Small intestine (tissue), 7 donors: Measurements from ENCODE around the gene GALNT4. TPM values are rescaled to one million over a fixed set of nuclear protein-coding genes. Genes with fewer than 3 reads are reported as not detected.
A peak's percentile ranks its signal among the peaks of the same experiment; 100 is the strongest.

Experiments
- DNase-seq, 2 donors: peaks; one replicate each; pipeline versions ENCODE4 v3.0.0 to v3.0.0-alpha.2; 2013
- FAIRE-seq: peaks from 2 replicates; lab custom pipeline; 2012; peaks lifted over from hg19 to GRCh38; lab: Jason Lieb, UNC
- H3K27ac ChIP-seq, 3 donors: one replicate each; pipeline ENCODE4 v1.5.1; 2013; ENCODE audit warnings: low read length in 2 of 3, mild to moderate bottlenecking in 2 of 3, control low read depth in 1 of 3, inconsistent platforms in 1 of 3, low read depth in 1 of 3, moderate library complexity in 1 of 3
- H3K27me3 ChIP-seq, 3 donors: one replicate each; pipeline ENCODE4 v1.6.1; 2013; ENCODE audit warnings: low read length in 3 of 3, inconsistent platforms in 1 of 3; ENCODE audit not compliant: control insufficient read depth in 3 of 3, insufficient read depth in 3 of 3
- H3K36me3 ChIP-seq, 3 donors: one replicate each; pipeline ENCODE4 v1.6.1; 2013; ENCODE audit warnings: low read length in 3 of 3, inconsistent platforms in 1 of 3, low read depth in 1 of 3, mild to moderate bottlenecking in 1 of 3, moderate library complexity in 1 of 3; ENCODE audit not compliant: control insufficient read depth in 3 of 3, insufficient read depth in 2 of 3
- H3K4me1 ChIP-seq, 3 donors: one replicate each; pipeline ENCODE4 v1.6.1; 2013; ENCODE audit warnings: low read length in 2 of 3, inconsistent platforms in 1 of 3, low read depth in 1 of 3, mild to moderate bottlenecking in 1 of 3, moderate library complexity in 1 of 3; ENCODE audit not compliant: control insufficient read depth in 3 of 3, insufficient read depth in 2 of 3
- H3K4me3 ChIP-seq, 3 donors: one replicate each; pipeline ENCODE4 v1.5.1; 2013; ENCODE audit warnings: low read length in 3 of 3, control low read depth in 1 of 3, inconsistent platforms in 1 of 3, low read depth in 1 of 3, mild to moderate bottlenecking in 1 of 3, moderate library complexity in 1 of 3
- H3K9me3 ChIP-seq, 2 donors: one replicate each; pipeline ENCODE4 v1.6.1; 2013; ENCODE audit warnings: low read depth in 1 of 2, low read length in 1 of 2; ENCODE audit not compliant: control insufficient read depth in 2 of 2, insufficient read depth in 1 of 2
- WGBS, 3 donors: extraction: QIAGEN DNeasy Blood & Tissue Kit; methylation state at CpG; one replicate each; pipeline ENCODE4 v1.1.7; 2013; 5-methylcytosine and 5-hydroxymethylcytosine counted together
- polyA plus RNA-seq, 4 donors: library from polyadenylated mRNA; stranded (reverse) in 3 of 4; unstranded in 1 of 4; fragments of 200-250 nt in 3 of 4; fragments of 120-200 nt in 1 of 4; gene quantifications; one replicate each; pipeline versions ENCODE4 v1.2.1 to v1.2.3, GENCODE V29; 2013
- donor health status: healthy with polysubstance abuse.
- donor health status: control.
- donor health status: control.
- donor health status: Bipolar disorder and iron deficiency.
- donor health status: healthy.

The GALNT4 gene
- polyA plus RNA-seq, 4 donors = 3.2 to 46.6 (median 10.9) TPM

DNA sequence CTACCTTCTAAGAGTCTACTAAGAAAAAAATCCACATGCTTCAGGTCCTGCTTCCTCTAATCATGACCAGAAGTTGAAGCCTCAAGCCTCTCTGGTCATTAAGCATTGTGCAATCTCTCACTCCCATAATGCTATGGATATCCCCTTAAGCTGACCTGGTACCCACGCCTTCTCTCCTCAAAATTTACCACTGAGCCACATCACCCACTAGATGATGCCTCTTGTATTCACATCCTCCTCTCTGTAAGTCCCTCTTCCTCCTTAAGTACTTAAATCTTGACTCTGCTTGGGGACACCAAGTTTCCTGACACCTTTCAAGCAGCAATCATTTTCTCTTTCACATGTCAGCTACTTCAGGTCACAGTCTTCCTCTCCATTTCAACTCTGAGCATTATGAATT lies 9.8 kb downstream of the GALNT4 start:
- no peak for FAIRE-seq
- WGBS, 3 donors = 69 to 86% (median 80%) methylated on average over 1 of the region's 1 CpG
- Histone ChIP-seq H3K4me3 (no peak overlapping the region), H3K4me1 (peaks cover 2 to 5% (median 4%) of the 10 kb centered on the region in 3 donors), H3K9me3 (no peaks in the 10 kb centered on the region), H3K27ac (no peak overlapping the region), H3K36me3 (peaks cover 0 to 3% (median 2%) of the 10 kb centered on the region in 3 donors), H3K27me3 (no peaks in the 10 kb centered on the region)
- no peak for DNase-seq

DNA sequence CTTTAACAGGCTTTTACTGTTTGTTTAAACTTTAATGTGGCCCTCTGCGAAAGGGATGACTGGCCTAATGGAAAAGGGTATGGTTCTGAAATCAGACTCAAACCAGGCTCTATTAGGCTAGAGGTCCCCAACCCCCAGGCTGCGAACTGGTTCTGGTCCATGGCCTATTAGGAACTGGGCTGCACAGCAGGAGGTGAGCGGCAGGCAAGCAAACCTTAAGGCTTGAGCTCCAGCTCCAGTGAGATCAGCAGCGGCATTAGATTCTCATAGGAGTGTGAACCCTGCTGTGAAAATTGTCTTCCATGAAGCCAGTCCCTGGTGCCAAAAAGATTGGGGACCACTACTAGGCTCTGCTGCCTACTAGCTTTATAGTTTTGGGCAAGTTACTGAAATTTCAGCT lies 11.1 kb downstream of the GALNT4 start:
- Histone ChIP-seq H3K9me3 (no peaks in the 10 kb centered on the region), H3K36me3 (peaks cover 0 to 3% (median 0%) of the 10 kb centered on the region in 3 donors), H3K4me3 (no peak overlapping the region), H3K4me1 (peaks cover 2 to 5% (median 4%) of the 10 kb centered on the region in 3 donors), H3K27me3 (no peaks in the 10 kb centered on the region), H3K27ac (no peak overlapping the region)
- DNase-seq = no peak
- FAIRE-seq = no peak
- 93 to 98% (median 97%) methylated on average over 4 of the region's 4 CpGs for WGBS, 3 donors

DNA sequence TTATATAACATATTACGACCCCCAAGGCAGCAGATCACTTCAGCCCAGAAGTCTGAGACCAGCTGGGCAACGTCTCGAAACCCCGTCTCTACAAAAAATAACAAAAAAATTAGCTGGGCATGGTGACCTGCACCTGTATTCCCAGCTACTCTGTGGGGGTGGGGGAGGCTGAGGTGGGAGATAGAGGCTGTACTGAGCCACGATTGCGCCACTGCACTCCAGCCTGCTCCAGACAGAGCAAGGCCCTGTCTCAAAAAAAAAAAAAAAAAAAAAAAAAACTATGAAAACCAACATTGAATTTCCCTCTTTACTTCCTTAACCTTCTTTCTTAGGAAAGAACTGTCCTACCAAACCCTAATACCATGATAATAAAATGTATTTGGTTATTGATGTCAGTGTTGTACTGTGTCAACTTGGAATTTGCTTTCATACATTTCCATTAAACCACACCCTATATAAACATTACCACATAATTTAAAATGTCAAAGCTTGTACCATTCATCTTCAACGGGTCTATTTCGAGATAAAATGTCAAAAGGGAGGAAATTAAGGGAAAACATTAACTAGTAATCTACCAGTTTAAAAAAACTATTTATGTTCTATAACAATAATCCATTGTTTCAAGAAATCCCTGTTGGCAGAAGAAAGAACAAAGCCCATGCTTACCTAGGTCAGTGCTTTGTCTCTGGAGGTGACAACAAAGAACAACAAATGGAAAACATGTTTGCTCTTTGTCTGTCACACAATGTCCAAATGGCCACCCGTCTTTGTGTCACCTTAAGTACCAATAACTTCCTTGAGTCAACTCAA lies 17.4 kb downstream of the GALNT4 start:
- H3K27ac ChIP-seq = peak overlapping the region; percentile 41 to 82 (median 67)
- H3K27me3 ChIP-seq = no peaks in the 10 kb centered on the region
- H3K4me1 ChIP-seq = peaks cover 3 to 20% (median 5%) of the 10 kb centered on the region in 3 donors
- H3K36me3 ChIP-seq = no peaks in the 10 kb centered on the region
- FAIRE-seq (peak; percentile 95), DNase-seq (peak; percentile 73 to 74)
- no peaks in the 10 kb centered on the region for H3K9me3 ChIP-seq
- H3K4me3 ChIP-seq = no peak overlapping the region
- 18 to 55% (median 43%) methylated on average over 9 of the region's 9 CpGs for WGBS, 3 donors

DNA sequence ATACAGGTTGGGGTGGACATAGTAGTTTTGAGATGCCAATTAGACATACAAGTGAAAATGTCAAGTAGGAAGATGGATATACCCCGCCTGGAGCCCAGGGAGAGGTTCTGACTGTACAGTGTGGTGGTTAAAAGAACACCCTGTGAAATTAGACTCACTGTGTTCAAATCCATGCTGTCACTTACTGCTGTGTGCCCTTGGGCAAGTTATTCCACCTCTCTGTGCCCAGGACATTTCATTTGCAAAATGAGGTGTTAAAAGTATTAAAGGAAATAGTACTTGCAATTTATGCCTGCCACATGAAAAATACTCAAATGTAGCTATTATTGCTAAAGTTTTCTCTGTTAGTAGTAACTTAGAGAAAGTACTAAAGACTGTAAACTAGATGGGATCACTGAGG lies 18.5 kb downstream of the GALNT4 start:
- Histone ChIP-seq H3K27me3 (no peaks in the 10 kb centered on the region), H3K4me3 (no peak overlapping the region), H3K9me3 (no peaks in the 10 kb centered on the region), H3K27ac (peak overlapping the region in 2 of 3 donors; percentile 67 to 82), H3K36me3 (no peaks in the 10 kb centered on the region), H3K4me1 (peaks cover 0 to 20% (median 5%) of the 10 kb centered on the region in 3 donors)
- FAIRE-seq = no peak
- no peak for DNase-seq
- WGBS, 3 donors = 6 to 69% (median 55%) methylated on average over 1 of the region's 1 CpG

GRCh38 chr12:89504560-89505346 lies 19.8 kb downstream of the GALNT4 start:
- Histone ChIP-seq H3K4me1 (peaks cover 0 to 20% (median 5%) of the 10 kb centered on the region in 3 donors), H3K36me3 (no peaks in the 10 kb centered on the region), H3K9me3 (no peaks in the 10 kb centered on the region), H3K27me3 (no peaks in the 10 kb centered on the region), H3K4me3 (no peak overlapping the region), H3K27ac (no peak overlapping the region)
- 71 to 76% (median 76%) methylated on average over 6 of the region's 6 CpGs for WGBS, 3 donors
- no peak for FAIRE-seq
- DNase-seq = no peak

GRCh38 chr12:89501793-89502192 lies 22.8 kb downstream of the GALNT4 start:
- peaks cover 0 to 32% (median 3%) of the 10 kb centered on the region in 3 donors for H3K4me1 ChIP-seq
- no peak overlapping the region for H3K27ac ChIP-seq
- no peaks in the 10 kb centered on the region for H3K27me3 ChIP-seq
- no peak overlapping the region for H3K4me3 ChIP-seq
- no peaks in the 10 kb centered on the region for H3K36me3 ChIP-seq
- H3K9me3 ChIP-seq = no peaks in the 10 kb centered on the region
- FAIRE-seq = no peak
- no peak for DNase-seq

GRCh38 chr12:89499857-89500256 lies 24.7 kb downstream of the GALNT4 start:
- no peak for FAIRE-seq
- 97 to 98% (median 98%) methylated on average over 19 of the region's 19 CpGs for WGBS, 3 donors

DNA sequence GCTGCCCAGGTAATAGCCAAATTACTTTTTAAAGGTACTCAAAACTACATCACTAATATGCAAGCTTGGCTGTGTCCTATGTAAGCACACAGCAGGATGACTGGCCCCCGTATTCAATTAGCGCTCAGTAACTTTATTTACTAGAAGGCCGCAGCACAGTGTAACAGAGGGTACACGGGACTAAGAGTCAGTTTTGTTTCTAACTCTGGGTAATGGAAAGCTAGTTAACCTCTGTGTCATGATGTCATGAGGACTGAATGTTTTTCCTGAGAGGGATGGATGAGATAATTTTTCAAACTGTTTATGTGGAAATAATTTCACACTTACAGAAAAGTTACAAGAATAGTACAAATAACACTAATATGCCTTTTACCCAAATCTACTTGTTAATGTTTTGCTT lies 27.1 kb downstream of the GALNT4 start:
- peaks cover 0 to 33% (median 5%) of the 10 kb centered on the region in 3 donors for H3K4me1 ChIP-seq
- no peaks in the 10 kb centered on the region for H3K9me3 ChIP-seq
- FAIRE-seq (no peak), DNase-seq (no peak)
- H3K27ac ChIP-seq = peak overlapping the region in 2 of 3 donors; percentile 75 to 80
- 17 to 69% (median 49%) methylated on average over 4 of the region's 4 CpGs for WGBS, 3 donors
- H3K27me3 ChIP-seq = no peaks in the 10 kb centered on the region
- H3K36me3 ChIP-seq = peaks cover 0 to 3% (median 2%) of the 10 kb centered on the region in 3 donors
- H3K4me3 ChIP-seq = no peak overlapping the region

More at GRCh38 chr12:89499857-89500256, 24.7 kb downstream of the GALNT4 start:
- Histone ChIP-seq H3K36me3 (peaks cover 0 to 2% (median under 1%) of the 10 kb centered on the region in 3 donors), H3K27ac (no peak overlapping the region), H3K27me3 (no peaks in the 10 kb centered on the region), H3K4me3 (no peak overlapping the region), H3K9me3 (no peaks in the 10 kb centered on the region), H3K4me1 (peaks cover 0 to 21% (median 3%) of the 10 kb centered on the region in 3 donors)
- DNase-seq = no peak
